ENCODE data around the gene SPPL2B.

The SPPL2B gene

GRCh38 chr19:2319551-2319950, 8.9 kb upstream of the SPPL2B start:
- no peak for TF ChIP-seq CTCF (IDR thresholded peaks at IDR 0.05; ENCODE audit: low read depth, low read length)
- DNase-seq (ENCODE audit: extremely low read depth, low read depth): no peak

- TF ChIP-seq CTCF (IDR thresholded peaks at IDR 0.05; ENCODE audit: low read depth, low read length): no peak
- no peak for DNase-seq (ENCODE audit: extremely low read depth, low read depth)
These were observed 8.4 kb upstream of the SPPL2B start for GRCh38 chr19:2320049-2320448.

- DNase-seq (ENCODE audit: extremely low read depth, low read depth): no peak
- TF ChIP-seq CTCF (IDR thresholded peaks at IDR 0.05; ENCODE audit: low read depth, low read length): no peak
These were observed 7.5 kb upstream of the SPPL2B start for GRCh38 chr19:2320939-2321338.

GRCh38 chr19:2321565-2322283, 6.8 kb upstream of the SPPL2B start:
- no peak for DNase-seq (ENCODE audit: extremely low read depth, low read depth)
- TF ChIP-seq CTCF (IDR thresholded peaks at IDR 0.05; ENCODE audit: low read depth, low read length): no peak

GRCh38 chr19:2323707-2324106, 4.8 kb upstream of the SPPL2B start:
- no peak for TF ChIP-seq CTCF (IDR thresholded peaks at IDR 0.05; ENCODE audit: low read depth, low read length)

GRCh38 chr19:2324220-2324948, 4.1 kb upstream of the SPPL2B start:
- no peak for TF ChIP-seq CTCF (IDR thresholded peaks at IDR 0.05; ENCODE audit: low read depth, low read length)
- DNase-seq (ENCODE audit: extremely low read depth, low read depth): no peak

More at GRCh38 chr19:2323707-2324106, 4.8 kb upstream of the SPPL2B start:
- DNase-seq (ENCODE audit: extremely low read depth, low read depth): no peak

GRCh38 chr19:2325281-2326046, 3.0 kb upstream of the SPPL2B start:
- no peak for TF ChIP-seq CTCF (IDR thresholded peaks at IDR 0.05; ENCODE audit: low read depth, low read length)
- no peak for DNase-seq (ENCODE audit: extremely low read depth, low read depth)
